ENCODE measurements around the gene SLC6A18.
A peak's percentile ranks its signal among the peaks of the same experiment; 100 is the strongest.
"Not testable (repeated sequence)": the region's sequence is repeated elsewhere in the genome, so short reads cannot be mapped to it uniquely, and the experiment has no call there.

SLC6A18 gene

DNA sequence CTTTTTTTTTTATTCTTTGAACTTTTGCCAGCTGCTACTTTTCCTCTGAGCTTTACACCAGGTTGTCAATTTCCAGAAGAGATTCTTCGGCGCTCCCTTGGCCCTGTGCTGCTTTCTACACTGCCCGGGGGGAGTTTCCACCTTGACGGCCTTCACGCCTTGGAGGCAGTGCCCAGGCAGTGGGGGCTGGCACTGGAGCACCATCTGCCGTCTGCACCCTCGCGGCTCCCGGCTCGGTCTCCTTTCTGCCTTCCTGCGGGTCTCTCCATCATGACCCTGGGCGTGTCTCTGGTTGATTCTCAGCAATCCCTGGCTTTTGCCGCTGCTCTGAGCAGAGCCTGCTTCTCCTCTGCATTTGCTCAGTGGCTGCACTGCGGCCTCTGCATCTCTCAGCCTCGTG, 2.9 kb downstream of the SLC6A18 start:
- peaks cover 42% of the 10 kb centered on the region for H3K4me1 ChIP-seq
- H3K27me3 ChIP-seq, result no peaks in the 10 kb centered on the region
- no peak overlapping the region for H3K9ac ChIP-seq
- TF ChIP-seq Cebpa-rat (IDR thresholded peaks at IDR 0.05), result no peak
- no peak overlapping the region for H3K4me3 ChIP-seq
- H3K27ac ChIP-seq, result no peak overlapping the region
- H3K9me3 ChIP-seq, result no peaks in the 10 kb centered on the region
- H3K36me3 ChIP-seq, result no peaks in the 10 kb centered on the region
- peaks cover 21% of the 10 kb centered on the region; the same call in 1 of the 2 replicates for H4K20me1 ChIP-seq
- no peak overlapping the region for H3K4me2 ChIP-seq

DNA sequence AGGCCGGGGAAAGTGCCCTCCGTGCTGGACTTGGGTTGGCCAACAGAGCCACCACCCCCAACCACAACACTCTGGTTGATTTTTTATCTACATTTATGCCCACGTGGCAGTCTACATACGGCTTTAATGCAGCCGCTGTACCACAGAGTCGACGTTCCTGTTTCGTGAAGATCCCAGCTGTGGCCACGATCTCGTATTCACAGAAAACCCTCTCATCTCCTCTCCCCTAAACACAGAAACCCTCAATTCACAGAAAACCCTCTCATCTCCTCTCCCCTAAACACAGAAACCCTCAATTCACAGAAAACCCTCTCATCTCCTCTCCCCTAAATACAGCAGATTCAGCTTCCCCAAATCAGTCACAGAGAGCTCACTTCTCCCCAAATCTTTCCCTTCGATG, 3.8 kb downstream of the SLC6A18 start:
- not testable (repeated sequence) for H3K27ac ChIP-seq, H3K27me3 ChIP-seq, H3K9ac ChIP-seq, H3K4me2 ChIP-seq, H3K9me3 ChIP-seq, H3K36me3 ChIP-seq, H3K4me3 ChIP-seq
- H4K20me1 ChIP-seq, result peaks cover 21% of the 10 kb centered on the region; the same call in 1 of the 2 replicates
- H3K4me1 ChIP-seq, result peaks cover 42% of the 10 kb centered on the region

DNA sequence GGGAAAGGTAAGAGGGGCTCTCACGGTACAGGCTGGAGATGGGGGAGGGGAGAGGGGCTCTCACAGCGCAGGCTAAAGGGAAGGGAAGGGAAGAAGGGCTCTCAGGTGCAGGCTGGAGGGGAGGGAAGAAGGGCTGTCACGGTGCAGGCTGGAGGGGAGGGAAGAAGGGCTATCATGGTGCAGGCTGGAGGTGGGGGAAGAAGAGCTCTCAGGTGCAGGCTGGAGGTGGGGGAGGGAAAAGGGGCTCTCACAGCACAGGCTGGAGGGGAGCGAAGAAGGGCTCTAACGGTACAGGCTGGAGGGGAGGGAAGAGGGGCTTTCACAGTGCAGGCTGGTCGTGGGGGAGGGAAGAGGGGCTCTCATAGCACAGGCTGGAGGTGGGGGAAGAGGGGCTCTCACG, 4.6 kb downstream of the SLC6A18 start:
- peaks cover 7% of the 10 kb centered on the region for H3K9me3 ChIP-seq
- H3K27ac ChIP-seq, result no peak overlapping the region
- no peak overlapping the region for H3K4me3 ChIP-seq
- TF ChIP-seq Cebpa-rat (IDR thresholded peaks at IDR 0.05), result no peak
- peak overlapping the region; percentile 83; the same call in 1 of the 2 replicates for H3K4me2 ChIP-seq
- H3K4me1 ChIP-seq, result peaks cover 42% of the 10 kb centered on the region
- no peak overlapping the region for H3K9ac ChIP-seq
- H4K20me1 ChIP-seq, result peaks cover 21% of the 10 kb centered on the region; the same call in 1 of the 2 replicates
- no peaks in the 10 kb centered on the region for H3K27me3 ChIP-seq
- H3K36me3 ChIP-seq, result no peaks in the 10 kb centered on the region

DNA sequence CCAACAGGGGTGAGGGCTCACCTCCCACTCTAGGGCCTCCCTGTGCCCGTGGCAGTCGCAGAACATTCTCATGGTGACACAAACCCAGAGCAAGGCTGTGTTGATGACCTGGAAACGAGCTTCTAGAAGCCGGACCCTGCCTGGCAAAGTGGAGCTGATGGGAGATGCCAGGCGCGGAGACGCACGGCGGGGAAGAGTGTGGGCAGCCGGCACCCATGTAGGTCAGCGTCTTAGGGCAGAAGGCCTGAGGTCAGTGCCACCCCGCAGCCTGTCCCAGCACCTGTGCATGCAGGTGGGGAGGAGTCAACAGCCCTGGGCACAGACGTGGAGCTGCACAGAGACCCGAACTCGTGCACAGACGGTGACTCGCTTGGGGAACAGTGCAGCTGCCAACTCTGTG, 5.4 kb downstream of the SLC6A18 start:
- TF ChIP-seq Cebpa-rat (IDR thresholded peaks at IDR 0.05), result no peak
- peaks cover 41% of the 10 kb centered on the region for H3K4me1 ChIP-seq
- no peak overlapping the region for H3K27ac ChIP-seq
- peak overlapping the region; percentile 83 for H3K4me2 ChIP-seq
- no peak overlapping the region for H3K4me3 ChIP-seq
- no peaks in the 10 kb centered on the region for H3K36me3 ChIP-seq
- peaks cover 21% of the 10 kb centered on the region; the same call in 1 of the 2 replicates for H4K20me1 ChIP-seq
- H3K9ac ChIP-seq, result no peak overlapping the region
- H3K27me3 ChIP-seq, result no peaks in the 10 kb centered on the region
- H3K9me3 ChIP-seq, result peaks cover 14% of the 10 kb centered on the region

DNA sequence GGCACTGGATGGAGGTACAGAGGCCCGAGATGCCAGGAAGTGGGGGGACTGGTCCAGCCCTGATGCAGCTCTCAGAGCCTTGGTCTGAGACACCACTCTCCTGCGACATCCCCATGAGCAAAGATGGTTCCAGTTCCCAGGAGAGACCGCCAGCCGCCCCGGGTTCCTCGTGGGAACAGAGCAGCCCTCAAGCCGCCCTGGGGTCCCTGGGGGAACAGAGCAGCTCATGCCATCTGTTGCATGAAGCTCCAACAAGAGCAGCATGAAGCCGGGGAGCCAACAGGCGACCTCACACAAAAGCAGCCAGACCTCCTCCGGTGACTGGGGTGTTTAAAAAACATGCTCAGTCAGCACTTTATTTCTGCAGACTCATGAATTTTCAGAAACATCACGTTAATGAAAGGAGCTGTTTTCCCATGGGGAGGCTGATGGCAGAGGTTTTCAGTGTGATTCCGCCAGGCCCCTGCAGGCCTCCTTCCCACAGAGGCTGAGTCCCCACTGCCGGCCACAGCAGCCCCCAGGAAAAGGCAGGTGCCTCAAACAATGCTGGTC, 6.2 kb downstream of the SLC6A18 start:
- H3K9ac ChIP-seq, result no peak overlapping the region
- H4K20me1 ChIP-seq, result peaks cover 21% of the 10 kb centered on the region; the same call in 1 of the 2 replicates
- no peaks in the 10 kb centered on the region for H3K36me3 ChIP-seq
- H3K9me3 ChIP-seq, result peaks cover 23% of the 10 kb centered on the region
- H3K27ac ChIP-seq, result no peak overlapping the region
- TF ChIP-seq Cebpa-rat (IDR thresholded peaks at IDR 0.05), result no peak
- no peaks in the 10 kb centered on the region for H3K27me3 ChIP-seq
- H3K4me3 ChIP-seq, result no peak overlapping the region
- peaks cover 34% of the 10 kb centered on the region for H3K4me1 ChIP-seq
- H3K4me2 ChIP-seq, result peak overlapping the region; percentile 83

DNA sequence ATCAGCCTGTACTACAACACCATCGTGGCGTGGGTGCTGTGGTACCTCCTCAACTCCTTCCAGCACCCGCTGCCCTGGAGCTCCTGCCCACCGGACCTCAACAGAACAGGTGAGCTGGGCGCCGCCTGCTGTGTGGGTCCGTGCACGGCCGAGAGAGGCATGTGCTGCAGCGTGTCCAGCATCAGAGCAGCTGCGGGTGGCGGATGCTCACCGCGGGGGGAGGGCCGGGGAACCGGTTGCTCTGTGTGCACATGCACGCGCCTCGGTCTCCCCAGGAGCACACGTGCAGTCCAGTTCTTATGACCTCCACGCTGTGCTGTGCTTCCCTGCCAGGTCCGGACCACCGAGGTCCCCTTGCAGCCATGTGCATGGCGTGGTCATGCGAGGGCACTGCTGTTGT, 7.6 kb downstream of the SLC6A18 start:
- Histone ChIP-seq H4K20me1 (peaks cover 21% of the 10 kb centered on the region; the same call in 1 of the 2 replicates), H3K27ac (no peak overlapping the region), H3K9ac (no peak overlapping the region), H3K9me3 (peaks cover 30% of the 10 kb centered on the region), H3K4me2 (peak overlapping the region; percentile 83; the same call in 1 of the 2 replicates), H3K4me1 (peaks cover 32% of the 10 kb centered on the region), H3K4me3 (no peak overlapping the region), H3K27me3 (no peaks in the 10 kb centered on the region), H3K36me3 (no peaks in the 10 kb centered on the region)
- TF ChIP-seq Cebpa-rat (IDR thresholded peaks at IDR 0.05), result no peak

DNA sequence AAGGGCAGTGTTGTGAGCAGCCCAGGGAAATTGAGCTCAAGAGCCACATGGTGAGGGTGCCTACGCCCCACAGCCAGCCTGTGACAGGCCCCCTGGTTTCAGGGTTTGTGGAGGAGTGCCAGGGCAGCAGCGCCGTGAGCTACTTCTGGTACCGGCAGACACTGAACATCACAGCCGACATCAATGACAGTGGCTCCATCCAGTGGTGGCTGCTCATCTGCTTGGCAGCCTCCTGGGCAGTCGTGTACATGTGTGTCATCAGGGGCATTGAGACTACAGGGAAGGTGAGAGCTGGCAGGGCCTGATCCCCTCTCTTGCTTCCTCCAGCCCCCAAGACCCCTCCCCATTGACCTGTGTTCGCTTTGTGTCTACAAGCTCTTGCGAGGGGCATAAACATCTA, 10.2 kb downstream of the SLC6A18 start:
- Histone ChIP-seq H3K36me3 (no peaks in the 10 kb centered on the region), H3K4me2 (no peak overlapping the region), H3K9me3 (peaks cover 30% of the 10 kb centered on the region), H3K4me1 (peaks cover 25% of the 10 kb centered on the region), H4K20me1 (peaks cover 15% of the 10 kb centered on the region; the same call in 1 of the 2 replicates), H3K4me3 (no peak overlapping the region), H3K27me3 (no peaks in the 10 kb centered on the region), H3K9ac (no peak overlapping the region), H3K27ac (no peak overlapping the region)
- TF ChIP-seq Cebpa-rat (IDR thresholded peaks at IDR 0.05), result no peak

DNA sequence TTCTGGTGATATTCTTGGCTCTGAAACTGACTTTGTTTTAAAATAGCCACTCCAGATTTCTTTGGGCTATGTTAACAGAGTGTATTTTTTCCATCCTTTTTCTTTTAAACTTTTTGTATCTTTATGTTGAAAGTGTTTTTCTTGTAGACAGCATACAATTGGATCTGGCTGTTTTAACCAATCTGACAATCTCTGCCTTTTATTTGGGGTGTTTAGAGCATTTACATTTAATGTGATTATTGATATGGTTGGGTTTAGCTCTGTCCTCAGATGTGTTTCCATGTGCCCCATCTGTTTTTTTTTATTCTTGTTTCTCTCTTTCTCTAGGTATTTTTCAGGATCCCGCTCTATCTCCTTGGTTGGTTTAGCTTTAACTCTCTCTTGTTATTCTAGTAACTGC, 10.7 kb downstream of the SLC6A18 start:
- Histone ChIP-seq H3K36me3 (no peaks in the 10 kb centered on the region), H3K4me3 (no peak overlapping the region), H4K20me1 (peaks cover 10% of the 10 kb centered on the region; the same call in 1 of the 2 replicates), H3K9me3 (peaks cover 30% of the 10 kb centered on the region), H3K27me3 (no peaks in the 10 kb centered on the region), H3K4me2 (no peak overlapping the region), H3K4me1 (peaks cover 20% of the 10 kb centered on the region), H3K27ac (no peak overlapping the region), H3K9ac (no peak overlapping the region)
- TF ChIP-seq Cebpa-rat (IDR thresholded peaks at IDR 0.05), result no peak

DNA sequence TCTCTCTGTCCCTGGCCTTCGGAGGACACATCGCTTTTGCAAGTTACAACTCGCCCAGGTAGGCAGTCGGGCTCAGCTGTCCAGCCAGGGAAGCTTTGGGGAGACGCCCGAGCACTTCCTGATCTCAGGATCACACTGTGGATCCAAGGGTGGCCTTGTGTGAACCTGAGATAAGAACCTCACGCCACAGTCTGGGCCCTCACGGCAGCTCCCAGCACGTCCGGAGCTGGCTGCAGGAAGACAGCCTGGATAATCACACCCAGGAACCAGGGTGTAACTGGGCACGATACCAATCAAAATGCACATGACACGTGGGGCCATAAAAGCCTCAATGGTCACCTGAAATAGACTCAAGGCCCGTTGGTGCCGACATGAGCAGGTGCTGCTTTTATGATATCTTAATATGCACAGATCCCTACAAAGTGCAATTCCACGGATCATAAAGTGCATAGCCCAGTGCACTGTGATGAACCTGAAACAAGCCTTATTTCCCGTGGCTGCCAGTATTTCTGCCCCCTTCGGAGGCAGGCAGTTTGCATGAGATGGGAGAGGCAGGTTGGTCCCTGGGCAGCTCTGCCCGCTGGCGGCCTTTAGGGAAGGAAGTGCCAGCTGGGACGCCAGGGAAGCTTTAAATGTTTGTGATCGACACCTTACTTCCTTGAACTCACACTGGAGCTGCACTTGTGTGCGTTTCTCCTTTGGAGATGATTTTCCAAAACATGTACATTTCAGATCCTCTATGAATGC, 14.5 kb downstream of the SLC6A18 start:
- Histone ChIP-seq H3K4me3 (no peak overlapping the region), H3K27me3 (peaks cover 11% of the 10 kb centered on the region; the same call in 1 of the 2 replicates), H3K9me3 (peaks cover 24% of the 10 kb centered on the region), H3K4me1 (no peaks in the 10 kb centered on the region), H4K20me1 (peaks cover 18% of the 10 kb centered on the region), H3K4me2 (no peak overlapping the region), H3K9ac (no peak overlapping the region), H3K36me3 (no peaks in the 10 kb centered on the region), H3K27ac (no peak overlapping the region)
- TF ChIP-seq Cebpa-rat (IDR thresholded peaks at IDR 0.05), result no peak

DNA sequence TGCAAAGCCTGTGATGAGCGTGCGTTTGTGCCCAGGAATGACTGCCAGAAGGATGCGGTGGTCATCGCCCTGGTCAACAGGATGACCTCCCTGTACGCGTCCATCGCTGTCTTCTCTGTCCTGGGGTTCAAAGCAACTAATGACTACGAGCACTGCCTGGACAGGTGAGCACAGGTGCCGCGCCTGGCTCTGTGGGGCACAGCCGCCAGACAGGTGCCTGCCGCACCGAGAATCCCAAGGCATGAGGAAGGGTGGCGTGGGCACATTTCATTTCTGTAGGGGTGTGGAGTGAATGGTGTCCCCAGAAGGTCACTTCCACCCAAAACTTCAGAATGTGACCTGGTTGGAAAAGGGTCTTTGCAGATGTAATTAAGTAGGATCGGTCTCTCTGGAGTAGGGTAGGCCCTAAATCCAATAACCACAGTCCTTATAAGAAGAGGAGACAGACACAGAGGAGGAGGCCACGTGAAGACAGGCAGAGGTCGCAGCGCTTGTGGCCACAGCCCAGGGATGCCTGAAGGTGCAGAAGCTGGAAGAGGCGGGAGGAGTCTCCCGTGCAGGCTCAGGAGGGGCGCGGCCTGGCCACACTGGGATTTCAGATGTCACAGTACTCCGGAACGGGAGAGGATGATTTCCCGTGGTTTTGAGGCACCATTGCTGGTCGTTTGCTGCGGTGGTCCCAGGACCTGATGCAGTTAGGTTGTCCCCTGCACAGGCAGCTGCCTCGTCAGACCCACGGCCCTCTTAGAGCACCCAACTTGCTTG, 15.5 kb downstream of the SLC6A18 start:
- H3K9me3 ChIP-seq, result peaks cover 14% of the 10 kb centered on the region

More for the DNA sequence above, 15.5 kb downstream of the SLC6A18 start:
- Histone ChIP-seq H3K4me2 (no peak overlapping the region), H3K36me3 (no peaks in the 10 kb centered on the region), H3K27ac (no peak overlapping the region), H3K9ac (no peak overlapping the region), H3K4me3 (no peak overlapping the region), H4K20me1 (peaks cover 28% of the 10 kb centered on the region), H3K4me1 (0 out of 2 replicates have a peak, but pooled peaks cover 2% of the 10 kb centered on the region), H3K27me3 (peaks cover 21% of the 10 kb centered on the region)
- no peak for TF ChIP-seq Cebpa-rat (IDR thresholded peaks at IDR 0.05)

All from BLaER1 (cell line).